Measurements from ENCODE around the gene KAT7.

The KAT7 gene

GRCh38 chr17:49872754-49873377 is 84.4 kb downstream of the KAT7 start:
- DNase-seq (ENCODE audit: low read depth), result no peak

GRCh38 chr17:49873466-49873865 is 85.0 kb downstream of the KAT7 start:
- no peak for DNase-seq (ENCODE audit: low read depth)

- DNase-seq (ENCODE audit: low read depth), result no peak
Observed at GRCh38 chr17:49873926-49874325, 85.4 kb downstream of the KAT7 start.

- DNase-seq (ENCODE audit: low read depth), result no peak
Observed at GRCh38 chr17:49874911-49875310, 86.4 kb downstream of the KAT7 start.

GRCh38 chr17:49875685-49876084 is 87.2 kb downstream of the KAT7 start:
- DNase-seq (ENCODE audit: low read depth), result no peak

GRCh38 chr17:49878931-49879904 is 90.7 kb downstream of the KAT7 start:
- no peak for DNase-seq (ENCODE audit: low read depth)

- peak; percentile 47 for DNase-seq (ENCODE audit: low read depth)
Observed at GRCh38 chr17:49880291-49881053, 92.0 kb downstream of the KAT7 start.

GRCh38 chr17:49881054-49881402 is 92.5 kb downstream of the KAT7 start:
- no peak for DNase-seq (ENCODE audit: low read depth)

GRCh38 chr17:49882434-49882833 is 94.0 kb downstream of the KAT7 start:
- DNase-seq (ENCODE audit: low read depth), result no peak
